Renal pelvis (tissue), 4 donors: Measurements from ENCODE around the gene SLC4A5. TPM values are rescaled to one million over a fixed set of nuclear protein-coding genes. Genes with fewer than 3 reads are reported as not detected.
"Not testable (repeated sequence)": the region's sequence is repeated elsewhere in the genome, so short reads cannot be mapped to it uniquely, and the experiment has no call there.

Experiments used
- DNase-seq: peaks from one replicate; pipeline ENCODE4 v3.0.0-alpha.2; 2013
- polyA plus RNA-seq, 3 donors: library from polyadenylated mRNA; unstranded; fragments of 120-200 nt; gene quantifications; one replicate each; pipeline ENCODE4 v1.2.1, GENCODE V29; 2013; ENCODE audit not compliant: insufficient read length in 3 of 3

Gene SLC4A5
- polyA plus RNA-seq, 3 donors, result 1.9 to 5.6 (median 3.4) TPM

GRCh38 chr2:74264281-74264680 lies 78.9 kb downstream of the SLC4A5 start:
- DNase-seq, result no peak

DNA sequence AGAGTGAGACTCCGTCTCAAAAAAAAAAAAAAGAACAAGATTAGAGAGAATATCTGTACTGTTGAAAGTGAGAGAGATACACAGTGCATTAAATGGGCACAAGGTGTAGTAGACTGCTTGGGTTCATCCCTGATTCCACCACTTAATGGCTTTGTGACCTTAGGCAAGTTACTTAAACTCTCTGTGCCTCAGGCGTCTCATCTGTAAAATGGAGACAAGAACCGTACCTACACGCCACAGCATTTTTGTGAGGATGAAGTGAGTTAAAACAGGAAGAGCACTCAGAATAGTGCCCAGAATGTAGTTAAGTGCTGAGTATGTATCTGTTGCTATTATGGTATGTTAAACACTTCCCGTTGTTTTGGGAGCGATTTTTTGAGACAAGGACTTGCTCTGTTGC lies 80.5 kb downstream of the SLC4A5 start:
- DNase-seq, result no peak

GRCh38 chr2:74261204-74261864 lies 81.9 kb downstream of the SLC4A5 start:
- DNase-seq, result peak; percentile 58

DNA sequence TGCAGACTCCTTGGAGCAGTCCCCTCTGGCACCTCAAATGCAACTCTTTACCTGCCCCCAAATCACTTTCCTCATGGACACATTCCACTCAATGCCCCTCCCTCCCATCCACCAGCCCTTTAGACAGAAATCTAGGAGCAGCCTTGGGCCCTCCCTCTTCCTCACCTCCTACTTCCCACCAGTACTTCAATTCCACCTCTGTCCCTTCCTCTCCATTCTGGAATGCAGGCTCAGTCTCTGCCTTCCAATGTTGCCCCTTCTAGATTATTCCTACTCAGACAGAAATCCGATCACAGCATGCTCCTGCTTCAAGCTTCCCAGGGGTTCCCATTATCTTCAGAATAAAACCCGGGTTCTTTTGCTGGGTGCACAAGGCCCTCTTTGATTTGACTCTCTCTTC lies 82.7 kb downstream of the SLC4A5 start:
- no peak for DNase-seq

DNA sequence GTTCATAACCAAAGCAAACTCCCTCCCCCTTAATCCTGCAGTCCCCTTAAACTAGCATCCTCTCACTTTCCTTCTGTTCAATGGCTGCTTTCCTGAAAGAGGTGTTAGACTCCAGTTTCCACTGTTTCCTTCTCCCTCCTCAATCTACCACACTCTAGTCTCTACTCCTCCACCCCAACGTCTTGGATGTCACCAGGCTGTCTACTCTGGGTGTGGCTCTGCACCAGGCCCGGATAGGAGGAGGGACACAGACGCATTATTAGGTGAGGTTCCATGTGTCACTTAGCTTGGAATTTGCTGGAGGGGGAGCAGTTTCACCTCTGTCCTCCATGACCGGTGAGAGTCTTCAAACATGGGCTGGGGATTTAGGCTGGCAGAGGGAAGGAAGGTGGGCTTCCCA lies 83.5 kb downstream of the SLC4A5 start:
- DNase-seq, result no peak

DNA sequence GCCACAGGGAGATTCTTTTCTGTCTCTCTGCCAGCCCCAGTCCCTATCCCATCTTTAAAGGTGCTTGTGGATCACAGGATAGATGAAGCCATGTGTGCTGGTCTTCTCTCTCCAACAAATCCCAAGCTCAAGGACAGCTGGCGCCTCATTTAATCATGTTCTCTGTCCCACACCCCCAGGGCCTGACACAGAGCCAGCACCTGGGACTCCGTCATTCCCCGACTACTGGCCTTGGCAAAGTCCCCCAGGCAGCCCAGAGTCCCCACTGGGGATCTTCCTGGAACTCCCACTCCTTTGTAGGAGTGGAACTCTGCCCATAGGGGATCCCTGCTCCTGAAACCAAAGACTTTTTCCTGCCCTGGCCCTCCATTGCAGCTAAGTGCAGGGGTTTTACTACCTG lies 84.0 kb downstream of the SLC4A5 start:
- no peak for DNase-seq

DNA sequence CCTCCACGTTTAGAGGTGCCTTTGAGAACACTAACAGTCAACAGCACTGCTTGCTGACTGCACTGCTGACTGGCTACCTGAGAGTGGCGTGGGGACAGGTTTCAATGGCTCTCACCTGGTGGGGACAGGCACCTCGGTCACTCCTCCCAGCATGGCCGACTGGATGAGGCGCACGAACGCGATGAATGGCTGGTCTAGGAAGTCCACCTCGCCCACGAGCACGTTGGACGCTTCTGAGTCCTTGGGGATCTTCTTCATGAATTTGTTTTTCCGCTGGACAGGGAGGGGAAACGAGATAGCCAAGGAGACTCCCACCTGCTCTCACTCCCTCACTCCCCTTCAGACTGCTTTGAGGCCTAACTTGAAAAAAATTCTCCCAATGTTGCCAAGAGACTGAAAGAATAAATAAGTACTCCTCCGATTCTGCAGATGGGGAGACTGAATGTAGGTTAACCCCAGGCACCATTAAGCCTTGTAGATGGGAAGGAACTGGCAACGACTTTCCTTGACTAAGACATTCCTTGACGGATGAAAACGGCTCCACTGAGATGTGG lies 87.5 kb downstream of the SLC4A5 start:
- peak; percentile 21 for DNase-seq

- DNase-seq, result no peak
These were observed 89.3 kb downstream of the SLC4A5 start for GRCh38 chr2:74253971-74254310.

DNA sequence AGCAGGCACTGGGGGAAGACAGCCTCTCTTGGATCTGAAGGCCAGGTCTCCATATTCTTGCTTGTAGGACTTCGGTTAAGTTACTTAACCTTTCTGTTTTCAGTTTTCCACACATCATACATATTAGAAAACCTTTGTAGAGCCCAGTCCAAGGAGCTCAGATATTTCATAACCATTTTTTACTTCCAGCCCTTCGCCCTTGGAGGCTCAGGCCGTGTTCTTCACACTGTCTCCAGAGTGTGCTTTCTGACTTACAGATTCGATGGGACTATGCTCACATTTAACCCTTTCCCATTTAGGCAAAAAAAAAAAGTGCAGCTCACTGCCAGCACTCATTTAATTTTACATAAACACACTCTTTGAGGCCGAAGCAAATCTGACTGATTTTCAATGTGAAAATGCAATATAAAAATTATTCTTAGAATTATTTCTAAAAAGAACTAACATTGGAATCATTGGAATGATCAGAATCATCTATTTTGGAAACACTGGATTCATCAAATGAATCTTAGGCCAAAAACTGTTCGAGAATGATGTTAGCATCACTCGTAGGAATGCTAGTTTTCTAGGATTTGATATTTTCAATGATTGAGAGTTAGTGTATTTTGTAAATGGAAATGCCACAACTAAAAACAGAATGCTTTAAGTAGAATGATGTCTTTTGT lies 89.8 kb downstream of the SLC4A5 start:
- no peak for DNase-seq

DNA sequence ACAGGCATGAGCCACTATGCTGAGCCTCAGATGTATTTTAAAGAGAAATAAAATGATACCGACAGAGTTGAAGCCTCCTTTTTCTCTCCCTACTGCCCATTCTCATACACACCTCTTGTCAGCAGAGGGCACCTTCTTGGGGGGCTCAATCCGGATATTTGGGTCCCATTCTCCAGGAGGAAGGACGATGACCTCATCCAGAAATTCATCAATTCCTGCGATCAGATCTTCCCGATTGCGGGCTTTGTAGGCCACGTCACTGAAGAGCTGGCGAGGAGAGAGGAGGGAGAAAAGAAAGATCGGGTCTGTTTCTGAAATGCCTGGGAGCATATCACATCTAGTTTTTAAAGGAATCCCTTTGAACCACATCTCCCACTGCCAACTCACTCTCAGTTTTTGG lies 90.4 kb downstream of the SLC4A5 start:
- no peak for DNase-seq

DNA sequence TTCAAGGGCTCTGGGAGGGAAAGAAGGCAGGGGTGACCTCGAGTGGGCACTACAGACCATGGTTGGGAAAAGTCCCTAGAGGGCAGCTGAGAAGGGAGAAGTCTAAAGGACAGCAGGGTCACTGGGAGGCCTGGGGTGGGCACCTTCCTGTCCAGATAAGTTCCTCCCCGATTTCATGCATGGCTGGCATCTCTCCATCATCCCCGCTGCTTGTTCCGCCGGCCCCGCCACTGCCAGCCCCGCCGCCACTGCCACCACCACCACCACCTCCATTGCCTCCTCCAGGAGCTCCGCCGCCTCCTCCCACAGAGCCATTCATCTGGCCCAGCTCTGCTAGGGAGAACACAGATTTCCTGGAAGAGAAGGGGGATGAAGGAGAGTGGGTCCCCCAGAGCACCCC lies 91.2 kb downstream of the SLC4A5 start:
- DNase-seq, result no peak

GRCh38 chr2:74250189-74250631 lies 93.0 kb downstream of the SLC4A5 start:
- peak; percentile 42 for DNase-seq

DNA sequence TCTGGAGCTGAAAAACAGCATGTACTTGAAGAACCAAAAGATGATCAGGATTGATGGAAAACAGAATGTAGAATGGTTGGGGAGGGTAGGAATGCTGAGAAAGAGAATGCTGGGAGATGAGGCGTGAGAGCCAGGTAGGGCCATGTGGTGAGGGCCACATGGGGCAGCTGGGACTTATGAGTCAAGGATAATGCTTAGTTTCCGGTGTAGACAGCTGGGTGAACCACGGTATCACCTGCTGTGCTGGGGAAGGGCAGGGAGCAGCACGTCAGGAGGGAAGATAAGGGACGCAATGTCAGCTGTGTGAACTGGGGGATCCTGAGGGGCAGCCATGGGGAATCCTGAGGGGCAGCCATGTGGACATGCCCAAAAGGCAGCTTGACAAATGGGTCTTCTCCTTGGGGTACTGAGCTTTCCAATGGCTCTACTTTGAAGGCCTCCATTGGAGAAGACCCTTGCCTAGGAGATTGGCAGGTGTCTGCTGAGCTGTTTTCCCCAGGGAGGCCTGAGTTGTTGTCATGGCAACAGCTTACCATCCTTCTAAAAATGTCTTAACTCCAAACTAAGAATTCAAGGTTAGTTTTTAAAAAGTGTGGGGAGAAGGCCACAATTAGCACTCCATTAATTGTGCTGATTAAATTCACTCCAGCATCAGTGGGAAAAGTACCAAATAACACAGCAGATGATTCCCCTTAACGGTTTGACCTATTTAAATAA lies 93.7 kb downstream of the SLC4A5 start:
- no peak for DNase-seq

DNA sequence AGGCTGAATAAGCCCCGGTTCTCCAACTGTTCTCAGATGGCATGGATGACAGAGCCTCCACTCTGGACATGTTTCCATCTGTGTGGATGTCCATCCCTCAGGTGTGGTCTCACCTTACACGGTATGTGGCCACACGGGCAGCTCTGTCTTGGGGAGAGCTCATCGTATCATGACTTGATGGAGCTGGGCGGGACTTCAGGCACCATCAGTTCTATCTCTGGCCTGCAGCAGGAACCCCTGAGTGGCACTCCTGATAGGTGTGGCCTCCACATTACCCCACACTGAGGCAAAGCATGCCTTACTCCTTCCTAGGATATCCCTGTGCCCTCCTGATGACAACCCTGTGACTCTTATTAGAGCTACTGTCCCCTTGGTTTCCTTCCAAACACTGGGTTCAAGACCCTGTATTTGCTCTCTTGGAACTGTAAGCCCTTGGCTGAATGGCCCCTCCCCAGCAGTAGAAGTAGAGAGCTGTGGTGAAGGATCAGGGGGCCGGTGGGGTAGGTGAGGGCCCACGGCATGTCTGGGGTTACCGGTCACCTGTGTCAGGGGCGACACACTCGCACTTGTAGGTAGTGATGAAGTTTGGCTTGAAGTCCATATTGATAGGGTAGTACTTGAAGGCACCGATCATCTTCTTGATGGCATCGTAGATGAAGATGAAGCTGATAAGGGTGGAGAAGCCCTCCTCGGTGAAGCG lies 96.6 kb downstream of the SLC4A5 start:
- DNase-seq, result no peak

GRCh38 chr2:74244286-74244685 lies 98.9 kb downstream of the SLC4A5 start:
- DNase-seq, result no peak

DNA sequence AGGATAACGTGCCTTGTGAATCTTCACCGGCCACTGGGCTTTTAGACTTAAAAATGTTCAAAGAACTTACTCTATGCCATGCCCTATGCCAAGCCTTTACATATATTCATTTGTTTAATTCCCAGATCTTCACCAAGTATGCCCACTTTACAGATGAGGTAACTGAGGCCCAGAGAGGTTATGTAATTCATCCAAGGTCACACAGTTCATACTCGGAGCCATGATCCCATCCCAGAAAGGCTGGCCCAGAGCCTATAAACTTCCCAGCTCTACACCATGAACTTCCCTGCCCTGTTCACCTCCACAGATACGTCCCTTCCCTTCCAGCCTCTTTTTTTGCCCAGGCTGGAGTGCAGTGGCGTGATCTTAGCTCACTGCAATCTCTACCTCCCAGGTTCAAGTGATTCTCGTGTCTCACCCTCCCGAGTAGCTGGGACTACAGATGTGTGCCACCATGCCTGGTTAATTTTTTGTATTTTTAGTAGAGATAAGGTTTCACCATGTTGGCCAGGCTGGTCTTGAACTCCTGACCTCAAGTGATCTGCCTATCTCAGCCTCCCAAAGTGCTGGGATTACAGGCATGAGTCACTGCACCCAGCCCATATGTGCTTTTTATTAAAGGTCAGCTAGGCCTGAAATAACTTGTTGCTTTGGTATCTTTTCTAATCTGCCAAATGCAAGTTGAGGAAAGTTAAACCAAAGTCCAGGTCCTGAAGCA lies 100.7 kb downstream of the SLC4A5 start:
- DNase-seq, result no peak

DNA sequence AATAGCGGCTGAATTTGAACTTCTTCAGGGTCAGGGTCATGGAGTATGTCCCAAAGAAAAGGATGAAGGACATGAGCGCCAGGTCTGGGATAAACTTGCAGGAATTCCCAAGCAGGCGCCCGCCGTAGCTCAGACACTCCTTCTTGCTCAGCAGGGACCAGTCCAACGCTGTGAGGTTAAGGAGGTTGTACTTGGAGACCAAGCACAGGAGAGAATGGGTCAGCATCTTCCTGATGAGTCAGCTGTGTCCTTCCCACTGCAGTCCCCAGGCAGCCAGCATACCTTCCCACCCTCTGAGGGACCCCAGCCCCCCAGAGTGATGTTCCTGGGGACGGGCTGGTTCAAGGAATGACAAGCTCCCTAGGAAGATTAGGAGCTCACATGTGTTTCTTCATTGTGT lies 103.9 kb downstream of the SLC4A5 start:
- no peak for DNase-seq

- DNase-seq, result no peak
These were observed 104.3 kb downstream of the SLC4A5 start for GRCh38 chr2:74238879-74239278.

- no peak for DNase-seq
These were observed 108.2 kb downstream of the SLC4A5 start for GRCh38 chr2:74235041-74235440.

GRCh38 chr2:74233648-74234047 lies 109.6 kb downstream of the SLC4A5 start:
- DNase-seq, result no peak

- DNase-seq, result no peak
These were observed 110.8 kb downstream of the SLC4A5 start for GRCh38 chr2:74232426-74232825.

DNA sequence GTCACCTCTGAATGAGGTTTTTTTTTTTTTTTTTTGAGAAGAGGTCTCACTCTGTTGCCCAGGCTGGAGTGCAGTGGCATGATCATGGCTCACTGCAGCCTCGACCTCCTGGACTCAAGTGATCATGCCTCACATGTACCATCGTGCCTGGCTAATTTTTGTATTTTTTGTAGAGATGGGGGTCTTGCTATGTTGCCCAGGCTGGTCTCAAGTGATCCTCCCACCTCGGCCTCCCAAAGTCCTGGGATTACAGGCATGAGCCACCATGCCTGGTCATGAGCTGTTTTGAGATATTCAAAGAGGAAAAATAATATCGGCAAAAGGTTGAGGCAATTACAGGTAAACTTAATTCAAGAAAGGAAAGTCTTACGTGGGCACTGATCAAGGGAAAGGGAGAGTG lies 113.4 kb downstream of the SLC4A5 start:
- DNase-seq, result not testable (repeated sequence)
